ENCODE data around the gene AGMAT.

Gene AGMAT

DNA sequence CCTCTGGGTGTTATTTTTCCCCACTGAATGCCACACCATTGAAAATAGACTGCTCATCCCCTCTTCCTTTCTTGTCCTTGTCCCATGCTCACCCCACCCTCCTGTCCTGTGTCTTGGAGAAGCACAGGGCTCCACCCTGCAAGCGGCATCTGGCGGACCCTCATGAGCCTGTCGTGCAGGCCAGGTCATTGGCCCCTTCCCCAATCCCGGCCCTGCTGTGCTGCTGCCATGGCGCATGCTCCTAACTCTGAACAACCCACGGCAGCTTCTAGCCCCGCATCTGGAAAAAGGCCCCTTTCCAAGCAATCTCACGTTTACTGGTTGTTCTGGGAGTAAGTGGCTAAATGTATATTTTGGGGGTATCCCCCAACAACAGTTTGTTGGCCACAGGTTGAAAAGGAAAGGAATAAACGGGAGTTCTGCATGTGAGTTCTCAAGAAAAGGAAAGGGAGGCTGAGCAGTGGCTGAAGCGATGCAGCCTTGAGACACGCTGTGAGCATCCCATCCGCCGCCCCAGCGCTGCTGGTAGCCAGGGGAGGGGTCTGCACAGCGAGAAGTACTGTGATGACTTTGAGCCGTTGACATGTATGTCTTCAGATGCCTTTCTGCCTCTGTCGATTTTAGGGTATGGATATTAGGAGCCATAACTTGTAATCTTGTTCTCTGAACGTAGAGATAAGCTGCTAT lies 16.3 kb downstream of the AGMAT start:
- Histone ChIP-seq H3K9ac (ENCODE audit: low read depth, low read length) (no peak overlapping the region), H3K4me2 (ENCODE audit: insufficient read depth, low read length) (no peak overlapping the region), H3K27me3 (ENCODE audit: insufficient read depth, low read length, poor library complexity) (no peaks in the 10 kb centered on the region), H3K9me3 (ENCODE audit: insufficient read depth, low read length, severe bottlenecking) (no peaks in the 10 kb centered on the region), H3K27ac (ENCODE audit: low read length) (no peak overlapping the region), H3K36me3 (ENCODE audit: insufficient read depth, low read length) (peaks cover 52% of the 10 kb centered on the region), H4K20me1 (ENCODE audit: insufficient read depth, low read length) (no peaks in the 10 kb centered on the region), H3K4me1 (ENCODE audit: insufficient read depth, low read length) (no peaks in the 10 kb centered on the region), H2AFZ (ENCODE audit: low read depth, low read length) (no peak overlapping the region), H3K79me2 (ENCODE audit: insufficient read depth, low read length) (no peaks in the 10 kb centered on the region), H3K4me3 (ENCODE audit: low read depth in 1 of 2, low read length in 2 of 2) (no peak overlapping the region)
- TF ChIP-seq, protein P1, sequence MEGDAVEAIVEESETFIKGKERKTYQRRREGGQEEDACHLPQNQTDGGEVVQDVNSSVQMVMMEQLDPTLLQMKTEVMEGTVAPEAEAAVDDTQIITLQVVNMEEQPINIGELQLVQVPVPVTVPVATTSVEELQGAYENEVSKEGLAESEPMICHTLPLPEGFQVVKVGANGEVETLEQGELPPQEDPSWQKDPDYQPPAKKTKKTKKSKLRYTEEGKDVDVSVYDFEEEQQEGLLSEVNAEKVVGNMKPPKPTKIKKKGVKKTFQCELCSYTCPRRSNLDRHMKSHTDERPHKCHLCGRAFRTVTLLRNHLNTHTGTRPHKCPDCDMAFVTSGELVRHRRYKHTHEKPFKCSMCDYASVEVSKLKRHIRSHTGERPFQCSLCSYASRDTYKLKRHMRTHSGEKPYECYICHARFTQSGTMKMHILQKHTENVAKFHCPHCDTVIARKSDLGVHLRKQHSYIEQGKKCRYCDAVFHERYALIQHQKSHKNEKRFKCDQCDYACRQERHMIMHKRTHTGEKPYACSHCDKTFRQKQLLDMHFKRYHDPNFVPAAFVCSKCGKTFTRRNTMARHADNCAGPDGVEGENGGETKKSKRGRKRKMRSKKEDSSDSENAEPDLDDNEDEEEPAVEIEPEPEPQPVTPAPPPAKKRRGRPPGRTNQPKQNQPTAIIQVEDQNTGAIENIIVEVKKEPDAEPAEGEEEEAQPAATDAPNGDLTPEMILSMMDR (IDR thresholded peaks at IDR 0.05; ENCODE audit: borderline replicate concordance, extremely low read depth, low read length, poor library complexity, severe bottlenecking) = no peak
- no peak for TF ChIP-seq EZH2 (IDR thresholded peaks at IDR 0.05; ENCODE audit: borderline replicate concordance, low read depth, low read length, severe bottlenecking)
- ATAC-seq (ENCODE audit: insufficient read depth, low read depth) (no peak), DNase-seq (no peak)

DNA sequence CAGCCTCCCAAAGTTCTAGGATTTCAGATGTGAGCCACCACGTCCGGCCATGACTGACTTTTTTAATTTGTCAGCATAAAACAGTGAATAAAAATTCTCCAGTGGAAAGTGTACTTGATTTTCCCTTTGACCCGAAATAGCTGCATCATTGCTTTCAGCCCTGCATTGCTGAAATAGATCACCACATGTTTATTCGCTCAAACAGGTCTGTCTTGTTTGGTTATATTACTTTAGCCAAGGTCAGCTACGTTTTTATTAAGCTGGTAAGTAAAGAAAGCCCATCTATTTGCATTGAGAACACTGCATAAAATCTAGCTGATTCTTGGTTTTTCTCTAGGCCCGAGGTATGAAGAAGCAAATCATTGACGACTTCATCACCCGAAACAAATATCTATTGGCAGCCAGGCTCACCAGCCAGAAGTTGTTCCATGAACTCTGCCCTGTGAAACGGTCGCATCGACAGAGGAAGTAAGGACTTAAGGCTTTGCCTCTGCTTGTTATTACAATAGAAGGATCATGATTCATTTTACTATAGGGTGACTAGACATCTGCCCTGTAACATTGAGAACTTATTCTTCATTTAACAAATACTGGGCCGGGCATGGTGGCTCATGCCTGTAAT lies 25.6 kb downstream of the AGMAT start:
- TF ChIP-seq EZH2 (IDR thresholded peaks at IDR 0.05; ENCODE audit: borderline replicate concordance, low read depth, low read length, severe bottlenecking) = no peak
- H2AFZ ChIP-seq (ENCODE audit: low read depth, low read length) = no peak overlapping the region
- H3K36me3 ChIP-seq (ENCODE audit: insufficient read depth, low read length) = peaks cover 30% of the 10 kb centered on the region
- H4K20me1 ChIP-seq (ENCODE audit: insufficient read depth, low read length) = no peaks in the 10 kb centered on the region
- no peaks in the 10 kb centered on the region for H3K27me3 ChIP-seq (ENCODE audit: insufficient read depth, low read length, poor library complexity)
- H3K4me1 ChIP-seq (ENCODE audit: insufficient read depth, low read length) = no peaks in the 10 kb centered on the region
- DNase-seq = no peak
- no peak overlapping the region for H3K4me2 ChIP-seq (ENCODE audit: insufficient read depth, low read length)
- H3K27ac ChIP-seq (ENCODE audit: low read length) = no peak overlapping the region
- H3K9me3 ChIP-seq (ENCODE audit: insufficient read depth, low read length, severe bottlenecking) = no peaks in the 10 kb centered on the region
- no peak for ATAC-seq (ENCODE audit: insufficient read depth, low read depth)
- H3K9ac ChIP-seq (ENCODE audit: low read depth, low read length) = no peak overlapping the region
- H3K4me3 ChIP-seq (ENCODE audit: low read depth in 1 of 2, low read length in 2 of 2) = no peak overlapping the region
- no peaks in the 10 kb centered on the region for H3K79me2 ChIP-seq (ENCODE audit: insufficient read depth, low read length)

DNA sequence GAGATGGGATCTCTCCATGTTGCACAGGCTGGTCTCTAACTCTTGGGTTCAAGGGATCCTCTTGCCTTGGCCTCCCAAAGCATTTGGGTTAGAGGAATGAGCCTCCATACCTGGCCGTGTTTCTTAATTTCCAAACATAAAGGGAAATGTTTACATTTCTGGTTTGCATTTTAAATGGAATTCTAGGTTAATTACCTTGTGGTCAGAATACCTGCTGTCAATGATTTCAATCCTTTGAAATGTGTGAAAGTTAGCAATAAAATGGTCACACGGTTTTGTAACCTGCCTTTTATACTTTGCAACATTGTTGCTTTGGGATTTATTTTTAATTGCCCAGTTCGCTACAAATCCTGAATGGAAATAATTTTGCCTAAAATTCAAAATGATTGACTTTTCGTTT lies 26.3 kb downstream of the AGMAT start:
- no peaks in the 10 kb centered on the region for H4K20me1 ChIP-seq (ENCODE audit: insufficient read depth, low read length)
- ATAC-seq (ENCODE audit: insufficient read depth, low read depth) (no peak), DNase-seq (no peak)
- H3K9me3 ChIP-seq (ENCODE audit: insufficient read depth, low read length, severe bottlenecking) = no peaks in the 10 kb centered on the region
- H3K27ac ChIP-seq (ENCODE audit: low read length) = no peak overlapping the region
- no peak overlapping the region for H3K4me3 ChIP-seq (ENCODE audit: low read depth in 1 of 2, low read length in 2 of 2)
- no peak overlapping the region for H2AFZ ChIP-seq (ENCODE audit: low read depth, low read length)
- H3K9ac ChIP-seq (ENCODE audit: low read depth, low read length) = no peak overlapping the region
- no peaks in the 10 kb centered on the region for H3K27me3 ChIP-seq (ENCODE audit: insufficient read depth, low read length, poor library complexity)
- H3K36me3 ChIP-seq (ENCODE audit: insufficient read depth, low read length) = peaks cover 23% of the 10 kb centered on the region
- no peaks in the 10 kb centered on the region for H3K79me2 ChIP-seq (ENCODE audit: insufficient read depth, low read length)
- TF ChIP-seq, protein P1 (IDR thresholded peaks at IDR 0.05; ENCODE audit: borderline replicate concordance, extremely low read depth, low read length, poor library complexity, severe bottlenecking) = no peak
- no peak for TF ChIP-seq EZH2 (IDR thresholded peaks at IDR 0.05; ENCODE audit: borderline replicate concordance, low read depth, low read length, severe bottlenecking)
- H3K4me1 ChIP-seq (ENCODE audit: insufficient read depth, low read length) = no peaks in the 10 kb centered on the region
- H3K4me2 ChIP-seq (ENCODE audit: insufficient read depth, low read length) = no peak overlapping the region

DNA sequence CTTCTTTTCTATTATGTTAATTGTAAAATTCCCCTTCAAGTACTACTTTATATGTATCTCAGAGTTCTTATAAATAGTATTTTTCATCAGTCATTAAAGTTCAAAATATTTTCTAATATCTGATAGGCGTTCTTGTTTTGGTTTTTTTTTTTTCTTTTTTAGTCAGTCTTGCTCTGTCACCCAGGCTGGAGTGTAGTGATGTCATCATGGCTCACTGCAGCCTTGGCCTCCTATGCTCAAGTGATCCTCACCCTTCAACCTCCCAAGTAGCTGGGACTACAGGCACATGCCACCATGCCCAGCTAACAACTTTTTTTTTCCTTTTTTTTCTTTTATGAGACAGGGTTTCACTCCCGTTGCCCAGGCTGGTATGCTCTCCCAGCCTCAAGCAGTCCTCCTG lies 27.3 kb downstream of the AGMAT start:
- H4K20me1 ChIP-seq (ENCODE audit: insufficient read depth, low read length) = no peaks in the 10 kb centered on the region
- no peak for TF ChIP-seq EZH2 (IDR thresholded peaks at IDR 0.05; ENCODE audit: borderline replicate concordance, low read depth, low read length, severe bottlenecking)
- TF ChIP-seq, protein P1 (IDR thresholded peaks at IDR 0.05; ENCODE audit: borderline replicate concordance, extremely low read depth, low read length, poor library complexity, severe bottlenecking) = no peak
- DNase-seq = no peak

More for the DNA sequence above, 27.3 kb downstream of the AGMAT start:
- H3K4me2 ChIP-seq (ENCODE audit: insufficient read depth, low read length) = no peak overlapping the region
- no peak for ATAC-seq (ENCODE audit: insufficient read depth, low read depth)
- no peak overlapping the region for H3K27ac ChIP-seq (ENCODE audit: low read length)
- peaks cover 20% of the 10 kb centered on the region for H3K36me3 ChIP-seq (ENCODE audit: insufficient read depth, low read length)
- H2AFZ ChIP-seq (ENCODE audit: low read depth, low read length) = no peak overlapping the region
- no peak overlapping the region for H3K4me3 ChIP-seq (ENCODE audit: low read depth in 1 of 2, low read length in 2 of 2)
- H3K9me3 ChIP-seq (ENCODE audit: insufficient read depth, low read length, severe bottlenecking) = no peaks in the 10 kb centered on the region
- H3K27me3 ChIP-seq (ENCODE audit: insufficient read depth, low read length, poor library complexity) = no peaks in the 10 kb centered on the region
- H3K4me1 ChIP-seq (ENCODE audit: insufficient read depth, low read length) = no peaks in the 10 kb centered on the region
- H3K9ac ChIP-seq (ENCODE audit: low read depth, low read length) = no peak overlapping the region
- no peaks in the 10 kb centered on the region for H3K79me2 ChIP-seq (ENCODE audit: insufficient read depth, low read length)
